H9 (cell line): Measurements from ENCODE around the gene PEX5L. TPM values are rescaled to one million over a fixed set of nuclear protein-coding genes. Genes with fewer than 3 reads are reported as not detected.

ENCODE experiments used
- DNase-seq: peaks from one replicate; pipeline ENCODE4 v3.0.0-alpha.2; 2017
- H2AFZ ChIP-seq: one replicate; pipeline ENCODE4 v1.6.1; 2013; ENCODE audit warnings: mild to moderate bottlenecking, low read length, control low read depth, moderate library complexity
- H2AK5ac ChIP-seq: 2 replicates; pipeline ENCODE4 v1.6.1; 2013; ENCODE audit warnings: low read length, control low read depth, mixed read lengths; ENCODE audit not compliant: insufficient read length
- H2BK120ac ChIP-seq: one replicate; pipeline ENCODE4 v1.6.1; 2013; ENCODE audit warnings: low read depth, mild to moderate bottlenecking, low read length, control low read depth, inconsistent platforms; ENCODE audit not compliant: poor library complexity, severe bottlenecking
- H2BK12ac ChIP-seq: 2 replicates; pipeline ENCODE4 v1.6.1; 2013; ENCODE audit warnings: low read length, control low read depth, mixed read lengths, low read depth; ENCODE audit not compliant: insufficient read length
- H2BK15ac ChIP-seq: 2 replicates; pipeline ENCODE4 v1.6.1; 2013; ENCODE audit warnings: low read depth, low read length, control low read depth
- H2BK20ac ChIP-seq: one replicate; pipeline ENCODE4 v1.6.1; 2013; ENCODE audit warnings: low read depth, mild to moderate bottlenecking, low read length, control low read depth, inconsistent platforms; ENCODE audit not compliant: poor library complexity, severe bottlenecking
- H2BK5ac ChIP-seq: 2 replicates; pipeline ENCODE4 v1.6.1; 2013; ENCODE audit warnings: low read length, control low read depth, mixed read lengths; ENCODE audit not compliant: insufficient read length
- H3K14ac ChIP-seq: 2 replicates; pipeline ENCODE4 v1.6.1; 2013; ENCODE audit warnings: low read length, control low read depth; ENCODE audit not compliant: insufficient read depth
- H3K18ac ChIP-seq: 2 replicates; pipeline ENCODE4 v1.6.1; 2013; ENCODE audit warnings: low read depth, mild to moderate bottlenecking, mixed read lengths, low read length, control low read depth; ENCODE audit not compliant: insufficient read length
- H3K23ac ChIP-seq: 2 replicates; pipeline ENCODE4 v1.6.1; 2013; ENCODE audit warnings: low read length, control low read depth, mixed read lengths, low read depth; ENCODE audit not compliant: insufficient read length
- H3K23me2 ChIP-seq: 2 replicates; pipeline ENCODE4 v1.6.1; 2013; ENCODE audit warnings: low read depth, mild to moderate bottlenecking, mixed read lengths, low read length, control low read depth; ENCODE audit not compliant: insufficient read length, poor library complexity, severe bottlenecking
- H3K27ac ChIP-seq: 2 replicates; pipeline ENCODE4 v1.5.1; 2013; ENCODE audit warnings: low read length, control low read depth, mixed read lengths, low read depth; ENCODE audit not compliant: insufficient read length
- H3K27me3 ChIP-seq: 2 replicates; pipeline ENCODE4 v1.6.1; 2013; ENCODE audit warnings: low read length, control low read depth, inconsistent platforms; ENCODE audit not compliant: insufficient read depth
- H3K4ac ChIP-seq: 2 replicates; pipeline ENCODE4 v1.6.1; 2013; ENCODE audit warnings: low read depth, mild to moderate bottlenecking, control low read depth, inconsistent platforms, low read length, moderate library complexity
- H3K4me1 ChIP-seq: 2 replicates; pipeline ENCODE4 v1.6.1; 2013; ENCODE audit warnings: low read length, control low read depth, inconsistent platforms; ENCODE audit not compliant: insufficient read depth
- H3K4me2 ChIP-seq: 2 replicates; pipeline ENCODE4 v1.6.1; 2013; ENCODE audit warnings: low read length, control low read depth, mixed read lengths; ENCODE audit not compliant: insufficient read length, insufficient read depth
- H3K56ac ChIP-seq: 2 replicates; pipeline ENCODE4 v1.6.1; 2013; ENCODE audit warnings: low read depth, mild to moderate bottlenecking, mixed read lengths, low read length, control low read depth; ENCODE audit not compliant: insufficient read length
- H3K79me1 ChIP-seq: 2 replicates; pipeline ENCODE4 v1.6.1; 2013; ENCODE audit warnings: low read depth, mild to moderate bottlenecking, moderate library complexity, low read length, control low read depth, inconsistent platforms; ENCODE audit not compliant: insufficient read depth, poor library complexity, severe bottlenecking
- H3K79me2 ChIP-seq: 2 replicates; pipeline ENCODE4 v1.6.1; 2013; ENCODE audit warnings: low read length, control low read depth, inconsistent platforms; ENCODE audit not compliant: insufficient read depth
- H3K9ac ChIP-seq: 2 replicates; pipeline ENCODE4 v1.6.1; 2013; ENCODE audit warnings: low read length, control low read depth, mixed read lengths; ENCODE audit not compliant: insufficient read length; ENCODE audit errors: extremely low read depth
- H3K9me3 ChIP-seq: one replicate; pipeline ENCODE4 v1.6.1; 2013; ENCODE audit warnings: low read depth, low read length, inconsistent platforms; ENCODE audit not compliant: control insufficient read depth
- H3T11ph ChIP-seq: one replicate; pipeline ENCODE4 v1.6.1; 2013; ENCODE audit warnings: mild to moderate bottlenecking, low read length, control low read depth, inconsistent platforms
- H4K20me1 ChIP-seq: one replicate; pipeline ENCODE4 v1.6.1; 2013; ENCODE audit not compliant: control insufficient read depth, insufficient read length, insufficient read depth
- H4K5ac ChIP-seq: 2 replicates; pipeline ENCODE4 v1.6.1; 2013; ENCODE audit warnings: low read depth, mild to moderate bottlenecking, mixed read lengths, low read length, control low read depth; ENCODE audit not compliant: insufficient read length
- H4K8ac ChIP-seq: replicated peaks from 2 replicates; pipeline ENCODE4 v1.6.1; 2013; ENCODE audit warnings: low read length, control low read depth, mixed read lengths, low read depth; ENCODE audit not compliant: insufficient read length
- H4K91ac ChIP-seq: 2 replicates; pipeline ENCODE4 v1.6.1; 2013; ENCODE audit warnings: low read depth, mild to moderate bottlenecking, moderate library complexity, mixed read lengths, low read length, control low read depth; ENCODE audit not compliant: insufficient read length
- H3K27ac Mint-ChIP-seq, 3 experiments: 2 replicates in 2 of 3; 3 replicates in 1 of 3; pipeline ENCODE4 v1.8.0; 2020 to 2021; ENCODE audit warnings: mixed read lengths in 3 of 3, mild to moderate bottlenecking in 1 of 3, moderate library complexity in 1 of 3
- H3K27me3 Mint-ChIP-seq: 2 replicates; pipeline ENCODE4 v1.8.0; 2021; ENCODE audit warnings: low read depth, mild to moderate bottlenecking, moderate library complexity, mixed read lengths
- H3K36me3 Mint-ChIP-seq, 3 experiments: 2 replicates in 2 of 3; 3 replicates in 1 of 3; pipeline ENCODE4 v1.8.0; 2020 to 2021; ENCODE audit warnings: low read depth in 3 of 3, mixed read lengths in 3 of 3; ENCODE audit not compliant: insufficient read depth in 1 of 3
- H3K4me1 Mint-ChIP-seq, 2 experiments: 2 replicates each; pipeline ENCODE4 v1.8.0; 2020; ENCODE audit warnings: mixed read lengths in 2 of 2
- H3K4me3 Mint-ChIP-seq, 2 experiments: 2 replicates in 1 of 2; 3 replicates in 1 of 2; pipeline ENCODE4 v1.8.0; 2020 to 2021; ENCODE audit warnings: mild to moderate bottlenecking in 2 of 2, mixed read lengths in 2 of 2, moderate library complexity in 1 of 2
- H3K9me3 Mint-ChIP-seq, 2 experiments: 2 replicates in 1 of 2; 3 replicates in 1 of 2; pipeline ENCODE4 v1.8.0; 2020; ENCODE audit warnings: mild to moderate bottlenecking in 2 of 2, mixed read lengths in 2 of 2, moderate library complexity in 1 of 2
- CTCF ChIP-seq: fragments of 200-600 bp; sonication (generic); conservative IDR thresholded peaks from 3 replicates; pipeline ENCODE4 v1.8.0; 2021; ENCODE audit warnings: antibody characterized with exemption, mild to moderate bottlenecking
- WGBS: extraction: QIAGEN DNeasy Blood & Tissue Kit; methylation state at CpG from one replicate; pipeline ENCODE4 v1.1.7; 2013; ENCODE audit warnings: missing lambda C conversion rate, low lambda C conversion rate, mixed read lengths; ENCODE audit not compliant: insufficient read length; ENCODE audit errors: extremely low coverage; 5-methylcytosine and 5-hydroxymethylcytosine counted together
- total RNA-seq: library from RNA; stranded (reverse); gene quantifications from 2 replicates; pipeline ENCODE4 v1.2.1, GENCODE V29; 2021

Gene PEX5L
- total RNA-seq, 1 experiment from 2014 or later, result 0.85 TPM

GRCh38 chr3:179822296-179822695, 214.4 kb downstream of the PEX5L start:
- no peaks in the 10 kb centered on the region for H3K27me3 Mint-ChIP-seq
- H2BK15ac ChIP-seq, result no peak overlapping the region
- H4K8ac ChIP-seq, result no peak overlapping the region
- WGBS, result no CpG with 5 or more reads among the region's 3 CpGs
- no peak overlapping the region for H3K14ac ChIP-seq
- H2BK20ac ChIP-seq, result no peak overlapping the region
- no peaks in the 10 kb centered on the region for H3K23me2 ChIP-seq
- no peak overlapping the region for H4K91ac ChIP-seq
- H3K79me2 ChIP-seq, result no peaks in the 10 kb centered on the region
- H3K27me3 ChIP-seq, result no peaks in the 10 kb centered on the region
- H2BK12ac ChIP-seq, result no peak overlapping the region
- H2BK120ac ChIP-seq, result no peak overlapping the region
- H3K27ac Mint-ChIP-seq, result no peak overlapping the region
- H2AK5ac ChIP-seq, result no peak overlapping the region
- H3K79me1 ChIP-seq, result no peaks in the 10 kb centered on the region
- H4K5ac ChIP-seq, result no peak overlapping the region
- no peak overlapping the region for H2AFZ ChIP-seq
- no peaks in the 10 kb centered on the region for H4K20me1 ChIP-seq
- no peak overlapping the region for H3K18ac ChIP-seq
- no peak overlapping the region for H3K4me2 ChIP-seq
- H3K9ac ChIP-seq, result no peak overlapping the region
- no peak for TF ChIP-seq CTCF
- no peak overlapping the region for H3K27ac ChIP-seq
- H3K36me3 Mint-ChIP-seq, result no peaks in the 10 kb centered on the region
- no peak overlapping the region for H2BK5ac ChIP-seq
- peaks cover 22 to 23% of the 10 kb centered on the region in 2 experiments for H3K4me1 Mint-ChIP-seq
- H3K4ac ChIP-seq, result no peak overlapping the region
- peaks cover 10% of the 10 kb centered on the region; the same call in 1 of the 2 replicates for H3K4me1 ChIP-seq
- no peaks in the 10 kb centered on the region for H3K9me3 Mint-ChIP-seq
- H3T11ph ChIP-seq, result no peak overlapping the region
- no peaks in the 10 kb centered on the region for H3K9me3 ChIP-seq
- no peak overlapping the region for H3K4me3 Mint-ChIP-seq
- H3K23ac ChIP-seq, result no peak overlapping the region
- no peak overlapping the region for H3K56ac ChIP-seq
- DNase-seq, result no peak
